ENCODE results near the gene ADSS1.
A peak's percentile ranks its signal among the peaks of the same experiment; 100 is the strongest.

ADSS1 gene

DNA sequence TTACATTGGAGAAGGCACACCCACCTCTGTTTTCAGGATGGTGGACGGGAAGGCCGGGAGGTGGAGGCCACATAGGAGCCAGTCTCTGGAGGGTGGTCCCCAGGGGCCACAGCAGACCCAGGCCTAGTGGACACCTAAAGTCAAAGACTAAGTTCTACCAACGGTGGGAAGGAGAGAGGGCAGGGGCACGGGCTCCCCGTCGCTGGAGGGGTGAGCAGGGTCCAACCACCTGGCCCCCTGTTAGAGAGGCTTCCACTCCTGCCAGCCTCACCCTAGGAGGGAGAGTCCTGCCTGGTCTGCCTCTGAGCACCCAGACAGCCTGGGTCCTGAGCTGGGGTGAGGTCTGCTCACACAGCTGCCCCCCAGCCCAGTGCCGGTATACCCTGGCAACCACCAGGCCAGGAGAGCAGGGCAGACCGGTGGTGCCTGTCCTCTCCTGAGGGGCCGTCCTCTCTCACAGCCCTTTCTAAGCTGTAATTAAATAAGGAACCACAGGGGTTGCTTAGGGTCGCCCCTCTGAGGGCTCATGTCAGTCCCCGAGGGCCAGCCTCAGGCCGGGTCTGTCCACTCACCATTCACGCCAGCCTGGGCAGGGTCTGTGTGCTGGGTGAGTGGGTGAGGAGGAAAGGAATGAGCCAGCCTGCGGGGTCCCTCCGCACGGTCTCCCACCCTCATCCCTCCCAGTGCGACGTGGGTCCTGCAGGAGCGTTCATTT is 32.3 kb upstream of the ADSS1 start:
- in situ Hi-C loops (cut with HindIII; ENCODE audit: low sequenced_read_pairs): no loop called here
- H3K4me3 ChIP-seq (ENCODE audit: low read depth, low read length): no peak overlapping the region
- no peak for DNase-seq (ENCODE audit: low read depth, low spot score)
- TF ChIP-seq CTCF (IDR thresholded peaks at IDR 0.05; ENCODE audit: low read depth, low read length): no peak

- H3K4me3 ChIP-seq (ENCODE audit: low read depth, low read length): no peak overlapping the region
- in situ Hi-C loops (cut with HindIII; ENCODE audit: low sequenced_read_pairs): no loop called here
- TF ChIP-seq CTCF (IDR thresholded peaks at IDR 0.05; ENCODE audit: low read depth, low read length): no peak
- DNase-seq (ENCODE audit: low read depth, low spot score): no peak
Observed at GRCh38 chr14:104692261-104692938, 31.6 kb upstream of the ADSS1 start.

DNA sequence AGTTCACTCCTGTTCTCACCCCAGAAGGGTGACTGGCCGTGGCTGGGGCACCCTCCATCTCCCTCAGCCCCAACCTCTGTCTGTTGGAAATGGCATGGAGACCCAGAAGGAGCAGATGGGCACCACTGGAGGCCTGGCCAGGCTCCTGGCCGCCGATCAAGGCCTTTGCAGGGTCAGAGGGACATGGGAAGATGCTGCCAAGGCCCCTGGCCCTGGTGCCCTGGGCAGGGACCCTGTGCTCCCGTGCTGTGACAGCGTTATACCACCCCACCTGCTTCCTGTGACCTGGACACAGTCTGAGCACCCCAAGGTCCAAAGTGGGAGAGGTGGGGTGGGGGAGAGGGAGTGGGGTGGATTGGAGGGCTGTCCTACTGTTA is 31.1 kb upstream of the ADSS1 start:
- H3K4me3 ChIP-seq (ENCODE audit: low read depth, low read length): no peak overlapping the region
- in situ Hi-C loops (cut with HindIII; ENCODE audit: low sequenced_read_pairs): no loop called here
- TF ChIP-seq CTCF (IDR thresholded peaks at IDR 0.05; ENCODE audit: low read depth, low read length): no peak

GRCh38 chr14:104693482-104694431 is 30.3 kb upstream of the ADSS1 start:
- H3K4me3 ChIP-seq (ENCODE audit: low read depth, low read length): no peak overlapping the region
- DNase-seq (ENCODE audit: low read depth, low spot score): no peak

More for the DNA sequence above, 31.1 kb upstream of the ADSS1 start:
- DNase-seq (ENCODE audit: low read depth, low spot score): no peak

DNA sequence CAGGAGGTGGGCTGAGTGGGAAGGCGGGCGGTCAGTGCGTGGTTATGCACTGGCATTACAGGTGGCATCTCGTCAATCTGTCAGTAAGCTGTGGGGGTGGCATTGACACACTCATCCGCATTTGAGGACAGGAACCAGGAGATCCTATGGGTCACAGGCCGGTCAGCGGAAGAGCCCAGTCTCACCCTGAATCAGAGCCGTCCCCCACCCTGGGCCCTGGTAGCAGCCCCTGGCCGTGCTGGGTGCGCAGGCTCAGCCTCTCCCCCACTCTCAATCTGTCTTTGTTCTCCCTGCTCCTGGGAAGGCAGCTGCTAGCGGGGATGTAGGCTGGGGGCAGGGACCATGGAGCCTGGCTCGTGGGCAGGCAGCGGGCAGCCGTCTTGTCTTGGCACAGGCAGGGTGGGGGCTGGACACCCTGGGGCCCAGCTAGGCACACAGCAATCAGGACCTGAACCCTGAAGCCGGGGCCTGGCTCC is 29.5 kb upstream of the ADSS1 start:
- in situ Hi-C loops (cut with HindIII; ENCODE audit: low sequenced_read_pairs): no loop called here
- TF ChIP-seq CTCF (IDR thresholded peaks at IDR 0.05; ENCODE audit: low read depth, low read length): no peak
- no peak for DNase-seq (ENCODE audit: low read depth, low spot score)
- H3K4me3 ChIP-seq (ENCODE audit: low read depth, low read length): no peak overlapping the region

More at GRCh38 chr14:104693482-104694431, 30.3 kb upstream of the ADSS1 start:
- no peak for TF ChIP-seq CTCF (IDR thresholded peaks at IDR 0.05; ENCODE audit: low read depth, low read length)
- in situ Hi-C loops (cut with HindIII; ENCODE audit: low sequenced_read_pairs): no loop called here

DNA sequence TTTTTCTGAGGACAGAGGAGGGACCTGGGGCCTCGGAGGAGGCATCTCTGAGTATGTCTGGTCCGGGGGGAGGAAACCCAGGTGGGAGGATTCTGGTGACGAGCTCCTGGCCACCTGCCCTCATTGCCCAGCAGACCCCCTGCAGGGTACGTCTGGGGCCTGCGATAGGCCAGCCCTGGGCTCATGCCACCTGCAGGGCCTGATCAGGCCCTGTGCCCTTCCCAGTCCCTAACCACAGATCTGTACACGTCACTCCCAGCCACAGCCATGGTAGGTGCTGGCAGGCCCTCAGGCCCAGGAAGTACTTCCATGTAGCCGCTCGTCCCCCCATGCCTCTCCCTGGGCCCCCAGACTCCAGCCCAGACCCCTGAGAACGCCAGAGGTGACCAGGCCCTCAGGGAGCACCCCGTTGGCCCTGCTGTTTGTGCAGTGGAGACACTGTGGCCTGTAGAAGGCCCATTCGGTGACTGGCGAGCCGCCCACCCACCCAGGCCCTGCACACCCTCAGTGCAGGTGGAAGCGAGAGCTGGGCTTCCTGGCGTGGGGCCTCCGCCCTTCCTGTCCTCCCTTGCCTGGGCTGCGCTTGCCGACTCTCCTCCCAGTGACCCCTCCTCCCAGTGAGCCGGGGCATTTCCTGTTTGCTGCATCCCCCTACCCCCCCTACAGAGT is 28.9 kb upstream of the ADSS1 start:
- H3K4me3 ChIP-seq (ENCODE audit: low read depth, low read length): no peak overlapping the region
- DNase-seq (ENCODE audit: low read depth, low spot score): peak; percentile 43
- no peak for TF ChIP-seq CTCF (IDR thresholded peaks at IDR 0.05; ENCODE audit: low read depth, low read length)
- in situ Hi-C loops (cut with HindIII; ENCODE audit: low sequenced_read_pairs): no loop called here

Data from astrocyte of the spinal cord (primary cell).